H1 (cell line): ENCODE data around the gene GHRL. TPM values are rescaled to one million over a fixed set of nuclear protein-coding genes. Genes with fewer than 3 reads are reported as not detected.

ENCODE experiments used
- CTCF ChIA-PET: fragments of 300-600 bp; sonication (Branson Sonifier 250); formaldehyde crosslinking; loops from one replicate; lab custom pipeline; 2021; ENCODE audit not compliant: partially characterized antibody; lab: Charles Lee
- POLR2A ChIA-PET: fragments of 300-600 bp; sonication (Branson Sonifier 250); formaldehyde crosslinking; loops from one replicate; lab custom pipeline; 2021; ENCODE audit warnings: inconsistent platforms; ENCODE audit not compliant: partially characterized antibody; lab: Charles Lee
- DNase-seq, 2 experiments: peaks; one replicate each; pipeline versions ENCODE4 v3.0.0 to v3.0.0-alpha.2; 2010 to 2022; ENCODE audit warnings: low spot score in 2 of 2, low read depth in 1 of 2, mixed read lengths in 1 of 2
- FAIRE-seq: peaks from 2 replicates; lab custom pipeline; 2011; peaks lifted over from hg19 to GRCh38; lab: Jason Lieb, UNC
- H2AFZ ChIP-seq: 2 replicates; pipeline ENCODE4 v1.8.1; 2012; ENCODE audit warnings: low read length, inconsistent platforms
- H2AK5ac ChIP-seq: 2 replicates; pipeline ENCODE4 v1.6.1; 2013; ENCODE audit warnings: low read depth, low read length
- H2BK120ac ChIP-seq: replicated peaks from 2 replicates; pipeline ENCODE3; 2013; ENCODE audit warnings: low read depth, low read length, inconsistent platforms
- H2BK12ac ChIP-seq: 2 replicates; pipeline ENCODE4 v1.6.1; 2013; ENCODE audit warnings: low read depth, low read length
- H2BK15ac ChIP-seq: 2 replicates; pipeline ENCODE4 v1.6.1; 2013; ENCODE audit warnings: low read length
- H2BK20ac ChIP-seq: 2 replicates; pipeline ENCODE4 v1.6.1; 2013; ENCODE audit warnings: low read length
- H2BK5ac ChIP-seq: 2 replicates; pipeline ENCODE4 v1.6.1; 2013; ENCODE audit warnings: low read depth, low read length
- H3K14ac ChIP-seq: 2 replicates; pipeline ENCODE4 v1.6.1; 2013; ENCODE audit warnings: inconsistent platforms; ENCODE audit not compliant: insufficient read length
- H3K18ac ChIP-seq: 2 replicates; pipeline ENCODE4 v1.6.1; 2013; ENCODE audit warnings: low read length; ENCODE audit errors: extremely low read depth
- H3K23ac ChIP-seq: 2 replicates; pipeline ENCODE4 v1.6.1; 2013; ENCODE audit warnings: inconsistent platforms; ENCODE audit not compliant: insufficient read length
- H3K23me2 ChIP-seq: 2 replicates; pipeline ENCODE4 v1.6.1; 2013; ENCODE audit warnings: low read depth, low read length
- H3K27ac ChIP-seq: 2 replicates; pipeline ENCODE4 v1.6.1; 2011; ENCODE audit warnings: low read depth, low read length, inconsistent platforms
- H3K27me3 ChIP-seq, 4 experiments: replicated peaks in 1 of 4; 1 replicate in 1 of 4; 2 replicates in 3 of 4; pipeline versions ENCODE4 v1.6.1 to v1.8.1; 2011 to 2013; ENCODE audit warnings: low read length in 3 of 4, mild to moderate bottlenecking in 3 of 4, inconsistent platforms in 2 of 4, mixed read lengths in 2 of 4, moderate library complexity in 1 of 4; ENCODE audit not compliant: control insufficient read depth in 3 of 4, insufficient read depth in 3 of 4; ENCODE audit errors: extremely low read depth in 1 of 4
- H3K36me3 ChIP-seq, 4 experiments: 2 replicates each; pipeline versions ENCODE4 v1.6.1 to v1.8.1; 2011 to 2013; ENCODE audit warnings: mild to moderate bottlenecking in 4 of 4, low read length in 3 of 4, moderate library complexity in 2 of 4, control low read depth in 1 of 4, inconsistent platforms in 1 of 4; ENCODE audit not compliant: insufficient read depth in 4 of 4, control insufficient read depth in 2 of 4
- H3K4ac ChIP-seq: replicated peaks from 2 replicates; pipeline ENCODE3; 2013; ENCODE audit warnings: low read length, low read depth, mixed read lengths, inconsistent platforms; ENCODE audit not compliant: insufficient read length
- H3K4me1 ChIP-seq, 4 experiments: replicated peaks in 1 of 4; 1 replicate in 1 of 4; 2 replicates in 3 of 4; pipeline versions ENCODE4 v1.6.1 to v1.8.1; 2011 to 2013; ENCODE audit warnings: low read length in 3 of 4, inconsistent platforms in 2 of 4, mixed read lengths in 1 of 4; ENCODE audit not compliant: insufficient read depth in 4 of 4, control insufficient read depth in 3 of 4
- H3K4me2 ChIP-seq, 2 experiments: 2 replicates each; pipeline versions ENCODE4 v1.6.1 to v1.8.1; 2011 to 2013; ENCODE audit warnings: low read depth in 2 of 2, low read length in 2 of 2, control low read depth in 1 of 2, inconsistent platforms in 1 of 2, mild to moderate bottlenecking in 1 of 2; ENCODE audit not compliant: insufficient read depth in 1 of 2
- H3K4me3 ChIP-seq, 4 experiments: fragments of 200-600, 300-600 bp in 1 of 4; sonication (generic), shearing (Covaris generic), sonication (Bioruptor Twin) in 1 of 4; 2 replicates each; pipeline versions ENCODE4 v1.5.1 to v1.8.1; 2011 to 2016; ENCODE audit warnings: low read length in 4 of 4, low read depth in 3 of 4, control low read depth in 2 of 4, inconsistent platforms in 2 of 4, mild to moderate bottlenecking in 2 of 4, mixed read lengths in 1 of 4, moderate library complexity in 1 of 4; ENCODE audit not compliant: insufficient read depth in 2 of 4; ENCODE audit errors: extremely low read depth in 1 of 4
- H3K56ac ChIP-seq: replicated peaks from 2 replicates; pipeline ENCODE3; 2013; ENCODE audit warnings: low read depth, mild to moderate bottlenecking, mixed read lengths, low read length, inconsistent platforms; ENCODE audit not compliant: insufficient read length
- H3K79me1 ChIP-seq: 2 replicates; pipeline ENCODE4 v1.6.1; 2013; ENCODE audit warnings: low read depth, low read length, control low read depth
- H3K79me2 ChIP-seq, 2 experiments: 2 replicates each; pipeline versions ENCODE4 v1.6.1 to v1.8.1; 2012 to 2013; ENCODE audit warnings: low read length in 2 of 2, mild to moderate bottlenecking in 2 of 2, inconsistent platforms in 1 of 2; ENCODE audit not compliant: insufficient read depth in 2 of 2, control insufficient read depth in 1 of 2
- H3K9ac ChIP-seq, 4 experiments: replicated peaks in 1 of 4; 1 replicate in 1 of 4; 2 replicates in 3 of 4; pipeline versions ENCODE4 v1.6.1 to v1.8.1; 2011 to 2013; ENCODE audit warnings: low read depth in 3 of 4, low read length in 3 of 4, control low read depth in 2 of 4, mild to moderate bottlenecking in 2 of 4, moderate library complexity in 2 of 4, inconsistent platforms in 1 of 4; ENCODE audit errors: extremely low read depth in 1 of 4
- H3K9me3 ChIP-seq, 2 experiments: 2 replicates each; pipeline versions ENCODE4 v1.6.1 to v1.8.1; 2012 to 2013; ENCODE audit warnings: mild to moderate bottlenecking in 2 of 2, moderate library complexity in 2 of 2, control low read depth in 1 of 2, inconsistent platforms in 1 of 2, low read depth in 1 of 2, low read length in 1 of 2, mixed read lengths in 1 of 2; ENCODE audit not compliant: insufficient read depth in 2 of 2
- H4K20me1 ChIP-seq, 2 experiments: replicated peaks in 1 of 2; 2 replicates each; pipeline versions ENCODE3 to v1.8.1; 2011 to 2013; ENCODE audit warnings: inconsistent platforms in 2 of 2, low read length in 2 of 2, mild to moderate bottlenecking in 1 of 2; ENCODE audit not compliant: insufficient read depth in 2 of 2, control insufficient read depth in 1 of 2
- H4K5ac ChIP-seq: 2 replicates; pipeline ENCODE4 v1.6.1; 2013; ENCODE audit warnings: low read length, low read depth, mixed read lengths, inconsistent platforms; ENCODE audit not compliant: insufficient read length
- H4K8ac ChIP-seq: 2 replicates; pipeline ENCODE4 v1.8.0; 2013; ENCODE audit warnings: mild to moderate bottlenecking, moderate library complexity, low read length, inconsistent platforms; ENCODE audit not compliant: insufficient read depth; ENCODE audit errors: extremely low read depth
- H4K91ac ChIP-seq: replicated peaks from 2 replicates; pipeline ENCODE3; 2013; ENCODE audit warnings: low read length, mixed read lengths, inconsistent platforms; ENCODE audit not compliant: insufficient read length
- BACH1 ChIP-seq: IDR thresholded peaks from 2 replicates; pipeline ENCODE4 v1.6.1; 2012; ENCODE audit warnings: low read length, improper control_type of control experiment
- BCL11A ChIP-seq, 2 experiments: IDR thresholded peaks; one replicate each; pipeline ENCODE4 v1.6.1; 2011; ENCODE audit warnings: low read depth in 2 of 2, low read length in 2 of 2, mild to moderate bottlenecking in 2 of 2
- CEBPB ChIP-seq: IDR thresholded peaks from 2 replicates; pipeline ENCODE4 v1.6.1; 2012; ENCODE audit warnings: low read depth, low read length
- CHD1 ChIP-seq: IDR thresholded peaks from 2 replicates; pipeline ENCODE4 v1.6.1; 2012; ENCODE audit warnings: low read depth, low read length, improper control_type of control experiment
- GABPA ChIP-seq: IDR thresholded peaks from 2 replicates; pipeline ENCODE4 v1.6.1; 2011; ENCODE audit warnings: mild to moderate bottlenecking, low read length, moderate library complexity, borderline replicate concordance; ENCODE audit not compliant: insufficient read depth
- HDAC6 ChIP-seq: IDR thresholded peaks from one replicate; pipeline ENCODE4 v1.7.1; 2012; ENCODE audit warnings: low read depth, mild to moderate bottlenecking, inconsistent platforms, low read length, moderate library complexity
- KDM5A ChIP-seq: fragments of 200-600 bp; IDR thresholded peaks from 2 replicates; pipeline ENCODE4 v1.7.1; 2012; ENCODE audit warnings: mild to moderate bottlenecking, low read length, inconsistent platforms, mixed read lengths
- POLR2AphosphoS5 ChIP-seq: IDR thresholded peaks from 2 replicates; pipeline ENCODE4 v1.6.1; 2011; ENCODE audit warnings: low read depth, low read length
- TBP ChIP-seq: IDR thresholded peaks from 2 replicates; pipeline ENCODE4 v1.6.1; 2011; ENCODE audit warnings: low read depth, low read length, improper control_type of control experiment
- TCF12 ChIP-seq: IDR thresholded peaks from 2 replicates; pipeline ENCODE4 v1.6.1; 2011; ENCODE audit warnings: low read depth, mild to moderate bottlenecking, low read length
- USF2 ChIP-seq: IDR thresholded peaks from 2 replicates; pipeline ENCODE4 v1.6.1; 2011; ENCODE audit warnings: low read length, improper control_type of control experiment
- YY1 ChIP-seq: IDR thresholded peaks from 2 replicates; pipeline ENCODE4 v1.6.1; 2011; ENCODE audit warnings: low read depth, mild to moderate bottlenecking, low read length
- WGBS, 2 experiments: shearing (Covaris generic) in 1 of 2; methylation state at CpG; one replicate each; pipeline versions ENCODE4 v1.1.6 to v1.1.7; 2013 to 2015; ENCODE audit warnings: low lambda C conversion rate in 2 of 2, mixed read lengths in 2 of 2, inconsistent platforms in 1 of 2, low coverage in 1 of 2, missing lambda C conversion rate in 1 of 2; ENCODE audit not compliant: insufficient replicate concordance in 2 of 2, insufficient coverage in 1 of 2, insufficient read length in 1 of 2; ENCODE audit errors: extremely low coverage in 1 of 2, missing lambda C conversion rate in 1 of 2; 5-methylcytosine and 5-hydroxymethylcytosine counted together
- polyA plus RNA-seq, 7 experiments: library from polyadenylated mRNA; depleted of rRNA in 3 of 7; stranded (reverse) in 5 of 7; unstranded in 2 of 7; fragments of >200 nt in 5 of 7; fragments of 200-250 nt in 2 of 7; gene quantifications; 1 replicate in 5 of 7; 2 replicates in 1 of 7; 4 replicates in 1 of 7; pipeline versions ENCODE4 v1.2.1 to v1.2.3, GENCODE V29; 2011 to 2013; ENCODE audit warnings: missing spikeins in 2 of 7, mixed read lengths in 2 of 7
- total RNA-seq: library from RNA; stranded (reverse); fragmentation: NEBNext Ultra II Directional; extraction: Animal tissue kit (Norgen Biotek cat#: 25700); gene quantifications from 2 replicates; pipeline ENCODE4 v1.2.1, GENCODE V29; 2021

GHRL gene
- total and polyA plus RNA-seq, 2 of the 8 experiments (the other 6 are each of a cell fraction or from before 2014, with no cell fraction given), result 0.32 to 0.35 TPM

GRCh38 chr3:10294030-10294586 is 1.4 kb upstream of the GHRL start:
- Histone ChIP-seq H3K23me2 (no peaks in the 10 kb centered on the region), H4K20me1 (peaks cover 0 to 2% of the 10 kb centered on the region in 2 experiments), H2BK15ac (no peak overlapping the region), H3K27ac (no peak overlapping the region), H2BK20ac (no peak overlapping the region), H3K4me1 (no peaks in the 10 kb centered on the region; a peak in 2 of 7 replicates), H4K5ac (no peak overlapping the region), H2AFZ (no peak overlapping the region), H3K79me1 (no peaks in the 10 kb centered on the region; the same call in 1 of the 2 replicates), H4K8ac (no peak overlapping the region), H3K18ac (no peak overlapping the region), H3K14ac (no peak overlapping the region), H3K4me3 (no peak overlapping the region), H3K23ac (no peak overlapping the region), H3K4me2 (no peak overlapping the region), H3K9me3 (no peaks in the 10 kb centered on the region), H3K27me3 (no peaks in the 10 kb centered on the region), H2BK5ac (no peak overlapping the region), H3K36me3 (peaks cover 0 to 4% (median 0%) of the 10 kb centered on the region in 4 experiments; a peak in 1 of 8 replicates), H3K9ac (no peak overlapping the region), H4K91ac (no peak overlapping the region), H2BK12ac (no peak overlapping the region), H3K56ac (no peak overlapping the region), H3K4ac (no peak overlapping the region), H2AK5ac (no peak overlapping the region), H2BK120ac (no peak overlapping the region), H3K79me2 (no peaks in the 10 kb centered on the region)
- CTCF ChIA-PET, result interaction anchor here (0.7 to 2.0 kb wide), 3 partner anchors 51 to 445 kb away, joined by 3 to 5 read pairs (median 3); no protein-coding TSS in a partner anchor
- POLR2A ChIA-PET, result interaction anchor here (1.9 kb wide), 1 partner anchor 21 kb away, joined by 5 read pairs; no protein-coding TSS in a partner anchor
- FAIRE-seq, result no peak
- TF ChIP-seq POLR2AphosphoS5 (no peak), HDAC6 (no peak), KDM5A (no peak), GABPA (no peak), CHD1 (no peak), TCF12 (no peak), YY1 (no peak), BACH1 (no peak), USF2 (no peak), CEBPB (no peak), TBP (no peak), BCL11A (IDR thresholded peaks at IDR 0.05; ENCODE audit: low read depth in 2 of 2, low read length in 2 of 2) (no peak)
- WGBS, 2 experiments, result 87% methylated on average over 12 of the region's 12 CpGs; no CpG with 5 or more reads in 1 of the 2 experiments
- no peak for DNase-seq
